Stomach (tissue), 9 donors: Measurements from ENCODE around the gene RAB40AL. TPM values are rescaled to one million over a fixed set of nuclear protein-coding genes. Genes with fewer than 3 reads are reported as not detected.

Experiments
- DNase-seq, 2 donors: peaks; one replicate each; pipeline versions ENCODE4 v3.0.0 to v3.0.0-alpha.2; 2013 to 2019
- H3K27ac ChIP-seq, 5 donors: fragments of 200-600 bp in 4 of 5; sonication (generic) in 4 of 5; one replicate each; pipeline ENCODE4 v1.5.1; 2013 to 2019; ENCODE audit warnings: mild to moderate bottlenecking in 1 of 5, moderate library complexity in 1 of 5
- H3K27me3 ChIP-seq, 3 donors: fragments of 200-600 bp; sonication (generic); one replicate each; pipeline ENCODE4 v1.5.1; 2017 to 2019; ENCODE audit warnings: mixed run types in 1 of 3
- H3K36me3 ChIP-seq, 4 donors: fragments of 200-600 bp; sonication (generic); 1 replicate in 3 of 4; 2 replicates in 1 of 4; pipeline ENCODE4 v1.5.1; 2016 to 2019
- H3K4me1 ChIP-seq, 4 donors: fragments of 200-600 bp; sonication (generic); one replicate each; pipeline ENCODE4 v1.5.1; 2016 to 2019
- H3K4me3 ChIP-seq, 4 donors: fragments of 200-600 bp; sonication (generic) in 3 of 4; one replicate each; pipeline ENCODE4 v1.5.1; 2016 to 2019; ENCODE audit warnings: mild to moderate bottlenecking in 1 of 4
- H3K9me3 ChIP-seq, 4 donors: fragments of 200-600 bp; sonication (generic); one replicate each; pipeline ENCODE4 v1.5.1; 2016 to 2019
- EP300 ChIP-seq: sonication (generic); formaldehyde crosslinking; IDR thresholded peaks from one replicate; pipeline ENCODE4 v1.6.1; 2017; ENCODE audit warnings: antibody characterized with exemption
- POLR2A ChIP-seq, 4 donors: fragments of 450-650 bp; IDR thresholded peaks; one replicate each; pipeline ENCODE4 v1.6.1; 2016; ENCODE audit warnings: antibody characterized with exemption in 4 of 4, control low read depth in 2 of 4, mild to moderate bottlenecking in 1 of 4, moderate library complexity in 1 of 4
- POLR2AphosphoS5 ChIP-seq, 3 donors: sonication (generic); formaldehyde crosslinking; IDR thresholded peaks; one replicate each; pipeline ENCODE4 v1.6.1; 2016; ENCODE audit warnings: antibody characterized with exemption in 3 of 3
- WGBS, 5 donors: extraction: QIAGEN DNeasy Blood & Tissue Kit in 3 of 5; methylation state at CpG; one replicate each; pipeline versions ENCODE4 v1.1.5 to v1.1.7; 2013 to 2018; 5-methylcytosine and 5-hydroxymethylcytosine counted together
- intact Hi-C: fragments of 100-400 bp; cut with DNase I; formaldehyde crosslinking; loops from one replicate; pipeline ENCODE4 v1.15.1; 2023; ENCODE audit warnings: low total_unique reads
- polyA plus RNA-seq, 3 donors: library from polyadenylated mRNA; stranded (reverse); fragments of 200-250 nt; gene quantifications; one replicate each; pipeline ENCODE4 v1.2.3, GENCODE V29; 2013
- total RNA-seq, 5 donors: library from RNA; depleted of rRNA; stranded (reverse); fragments of >200 nt; gene quantifications; one replicate each; pipeline versions ENCODE4 v1.1.0 to v1.2.3, GENCODE V29; 2014 to 2016
- TF ChIP-seq, protein P1 (sequence below), 7 experiments: fragments of 450-650 bp in 4 of 7; fragments of 200-600 bp in 3 of 7; sonication (generic) in 3 of 7; IDR thresholded peaks; one replicate each; pipeline ENCODE4 v1.5.1; 2016 to 2019; ENCODE audit warnings: antibody characterized with exemption in 7 of 7, control low read depth in 2 of 7, mild to moderate bottlenecking in 1 of 7
- donor health status: healthy with polysubstance abuse.
- donor health status: Bipolar disorder and iron deficiency.
- donor health status: healthy.

The RAB40AL gene
- total and polyA plus RNA-seq, 8 donors: 0.10 to 3.0 (median 0.55) TPM; not detected in 5

DNA sequence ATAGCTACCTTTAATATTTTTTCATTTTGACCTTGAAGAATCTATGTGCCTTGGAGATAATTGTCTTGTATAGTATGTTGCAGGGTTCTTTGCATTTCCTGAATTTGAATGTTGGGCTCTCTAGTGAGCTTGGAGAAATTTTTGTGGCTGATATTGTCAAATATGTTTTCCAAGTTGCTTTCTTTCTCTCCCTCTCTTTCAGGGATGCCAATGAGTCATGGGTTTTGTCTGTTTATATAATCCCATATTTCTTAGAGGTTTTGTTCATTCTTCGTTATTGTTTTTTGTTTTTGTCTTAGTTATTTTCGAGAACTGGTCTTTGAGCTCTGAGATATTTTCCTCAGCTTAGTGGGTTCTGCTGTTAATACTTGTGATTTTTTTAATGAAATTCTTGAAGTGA, 20.7 kb downstream of the RAB40AL start:
- intact Hi-C loops: no loop called here
- Histone ChIP-seq H3K27ac (no peak overlapping the region), H3K27me3 (no peaks in the 10 kb centered on the region), H3K4me1 (no peaks in the 10 kb centered on the region), H3K4me3 (no peak overlapping the region), H3K36me3 (no peaks in the 10 kb centered on the region), H3K9me3 (no peaks in the 10 kb centered on the region)
- 68 to 94% (median 90%) methylated on average over 2 of the region's 2 CpGs for WGBS, 5 donors
- TF ChIP-seq, protein P1, sequence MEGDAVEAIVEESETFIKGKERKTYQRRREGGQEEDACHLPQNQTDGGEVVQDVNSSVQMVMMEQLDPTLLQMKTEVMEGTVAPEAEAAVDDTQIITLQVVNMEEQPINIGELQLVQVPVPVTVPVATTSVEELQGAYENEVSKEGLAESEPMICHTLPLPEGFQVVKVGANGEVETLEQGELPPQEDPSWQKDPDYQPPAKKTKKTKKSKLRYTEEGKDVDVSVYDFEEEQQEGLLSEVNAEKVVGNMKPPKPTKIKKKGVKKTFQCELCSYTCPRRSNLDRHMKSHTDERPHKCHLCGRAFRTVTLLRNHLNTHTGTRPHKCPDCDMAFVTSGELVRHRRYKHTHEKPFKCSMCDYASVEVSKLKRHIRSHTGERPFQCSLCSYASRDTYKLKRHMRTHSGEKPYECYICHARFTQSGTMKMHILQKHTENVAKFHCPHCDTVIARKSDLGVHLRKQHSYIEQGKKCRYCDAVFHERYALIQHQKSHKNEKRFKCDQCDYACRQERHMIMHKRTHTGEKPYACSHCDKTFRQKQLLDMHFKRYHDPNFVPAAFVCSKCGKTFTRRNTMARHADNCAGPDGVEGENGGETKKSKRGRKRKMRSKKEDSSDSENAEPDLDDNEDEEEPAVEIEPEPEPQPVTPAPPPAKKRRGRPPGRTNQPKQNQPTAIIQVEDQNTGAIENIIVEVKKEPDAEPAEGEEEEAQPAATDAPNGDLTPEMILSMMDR (IDR thresholded peaks at IDR 0.05): no peak
- TF ChIP-seq POLR2A (IDR thresholded peaks at IDR 0.05) (no peak), POLR2AphosphoS5 (IDR thresholded peaks at IDR 0.05) (no peak), EP300 (no peak)
- DNase-seq: no peak

DNA sequence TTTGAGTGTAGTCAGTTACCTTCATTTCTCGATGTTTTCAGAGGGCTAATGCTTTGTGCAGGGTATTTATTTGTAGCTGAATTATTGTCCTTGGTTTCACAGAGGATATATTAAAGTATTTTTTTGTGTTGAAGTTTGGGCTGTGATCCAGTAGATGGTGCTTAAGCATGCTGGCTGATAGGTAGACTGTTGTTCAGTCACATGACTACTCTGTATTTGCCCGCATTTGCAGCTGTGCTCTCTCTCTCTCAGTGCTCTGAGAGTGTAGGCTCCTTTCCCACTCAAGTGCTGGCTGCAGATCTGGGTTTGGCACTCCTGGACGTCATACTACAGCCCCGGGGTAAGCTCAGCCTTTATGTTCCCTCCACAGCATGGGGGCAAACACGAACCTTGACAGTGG, 21.7 kb downstream of the RAB40AL start:
- intact Hi-C loops: no loop called here
- no peaks in the 10 kb centered on the region for H3K9me3 ChIP-seq
- H3K27ac ChIP-seq: no peak overlapping the region
- 63 to 73% (median 65%) methylated on average over 3 to 5 of the region's 5 CpGs for WGBS, 5 donors
- H3K4me1 ChIP-seq: no peaks in the 10 kb centered on the region
- DNase-seq: no peak
- TF ChIP-seq POLR2AphosphoS5 (IDR thresholded peaks at IDR 0.05): no peak
- TF ChIP-seq EP300: no peak
- TF ChIP-seq, protein P1 (IDR thresholded peaks at IDR 0.05): no peak
- no peak for TF ChIP-seq POLR2A (IDR thresholded peaks at IDR 0.05)
- no peaks in the 10 kb centered on the region for H3K36me3 ChIP-seq
- no peaks in the 10 kb centered on the region for H3K27me3 ChIP-seq
- no peak overlapping the region for H3K4me3 ChIP-seq

DNA sequence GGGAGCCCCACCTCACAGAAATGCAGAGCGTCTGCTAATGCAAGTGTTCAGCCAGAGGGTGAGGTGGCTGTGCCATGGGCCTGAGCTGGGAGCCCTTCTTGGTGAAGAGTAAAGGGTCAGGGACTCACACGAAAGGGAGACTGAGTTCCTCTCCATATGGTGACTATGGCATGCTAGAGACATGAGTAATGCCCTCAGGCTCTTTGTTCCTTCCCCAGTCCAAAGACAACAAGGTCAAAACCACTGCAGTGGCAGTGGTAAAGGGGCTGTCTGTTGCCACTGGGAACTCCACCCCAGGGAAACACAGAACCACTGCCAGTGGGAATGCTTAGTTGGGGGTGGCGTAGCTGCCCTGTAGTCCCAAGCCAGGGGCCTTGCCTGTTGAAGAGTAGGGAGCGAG, 22.4 kb downstream of the RAB40AL start:
- no peaks in the 10 kb centered on the region for H3K36me3 ChIP-seq
- 46 to 100% (median 87%) methylated on average over 1 to 4 of the region's 4 CpGs for WGBS, 5 donors
- H3K4me3 ChIP-seq: no peak overlapping the region
- intact Hi-C loops: no loop called here
- H3K27me3 ChIP-seq: no peaks in the 10 kb centered on the region
- no peaks in the 10 kb centered on the region for H3K9me3 ChIP-seq
- DNase-seq: no peak
- TF ChIP-seq POLR2A (IDR thresholded peaks at IDR 0.05) (no peak), POLR2AphosphoS5 (IDR thresholded peaks at IDR 0.05) (no peak), EP300 (no peak)
- TF ChIP-seq, protein P1 (IDR thresholded peaks at IDR 0.05): no peak
- no peak overlapping the region for H3K27ac ChIP-seq
- H3K4me1 ChIP-seq: no peaks in the 10 kb centered on the region

DNA sequence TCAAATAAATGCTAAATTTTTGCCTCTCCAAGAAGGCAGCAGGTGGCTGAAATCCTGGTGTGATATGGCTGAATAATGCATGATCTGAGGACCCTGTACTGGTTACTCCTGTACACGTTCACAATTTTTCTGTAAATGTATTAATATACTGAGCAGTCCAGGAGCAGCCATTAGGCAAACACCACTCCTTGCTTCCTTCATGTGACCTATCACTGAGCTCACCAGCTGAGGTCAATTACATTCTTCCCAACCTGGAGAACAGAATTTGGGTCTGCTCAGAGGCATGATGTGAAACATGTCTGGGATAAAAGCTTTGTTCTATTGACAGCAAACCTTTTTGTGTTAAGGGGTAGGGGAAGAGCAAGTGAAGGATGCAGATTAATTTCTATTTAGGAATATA, 26.9 kb downstream of the RAB40AL start:
- intact Hi-C loops: no loop called here
- WGBS, 5 donors: 58 to 90% (median 76%) methylated on average over 1 of the region's 1 CpG

More for the DNA sequence above, 26.9 kb downstream of the RAB40AL start:
- H3K4me3 ChIP-seq: no peak overlapping the region
- H3K4me1 ChIP-seq: no peaks in the 10 kb centered on the region
- H3K9me3 ChIP-seq: peaks cover 0 to 10% (median 8%) of the 10 kb centered on the region in 4 donors
- no peak for DNase-seq
- TF ChIP-seq EP300 (no peak), POLR2A (IDR thresholded peaks at IDR 0.05) (no peak), POLR2AphosphoS5 (IDR thresholded peaks at IDR 0.05) (no peak)
- TF ChIP-seq, protein P1 (IDR thresholded peaks at IDR 0.05): no peak
- H3K27me3 ChIP-seq: no peaks in the 10 kb centered on the region
- no peaks in the 10 kb centered on the region for H3K36me3 ChIP-seq
- no peak overlapping the region for H3K27ac ChIP-seq
